SJSA1 (cell line): ENCODE results near the gene HDAC4. TPM values are rescaled to one million over a fixed set of nuclear protein-coding genes. Genes with fewer than 3 reads are reported as not detected.
A peak's percentile ranks its signal among the peaks of the same experiment; 100 is the strongest.

ENCODE experiments used
- DNase-seq, 2 experiments: peaks; one replicate each; pipeline ENCODE4 v3.0.0-alpha.2; 2015 to 2020; ENCODE audit warnings: low spot score in 2 of 2, low read depth in 1 of 2
- H3K27ac ChIP-seq: fragments of 250-450 bp; sonication (Bioruptor Pico); 2 replicates; pipeline ENCODE4 v1.5.1; 2020; ENCODE audit warnings: mild to moderate bottlenecking, moderate library complexity
- H3K27me3 ChIP-seq: fragments of 250-450 bp; sonication (Bioruptor Pico); replicated peaks from 2 replicates; pipeline ENCODE4 v1.5.1; 2020; ENCODE audit warnings: mild to moderate bottlenecking, moderate library complexity
- H3K36me3 ChIP-seq: fragments of 250-450 bp; sonication (Bioruptor Pico); 2 replicates; pipeline ENCODE4 v1.5.1; 2020; ENCODE audit warnings: mild to moderate bottlenecking
- H3K4me1 ChIP-seq: fragments of 250-450 bp; sonication (Bioruptor Pico); replicated peaks from 2 replicates; pipeline ENCODE4 v1.6.1; 2021; ENCODE audit warnings: mild to moderate bottlenecking
- H3K4me3 ChIP-seq: fragments of 250-450 bp; sonication (Bioruptor Pico); 2 replicates; pipeline ENCODE4 v1.5.1; 2020; ENCODE audit warnings: mild to moderate bottlenecking
- H3K9me3 ChIP-seq: fragments of 250-450 bp; sonication (Bioruptor Pico); replicated peaks from 2 replicates; pipeline ENCODE4 v1.5.1; 2020; ENCODE audit warnings: mild to moderate bottlenecking
- total RNA-seq: library from RNA; depleted of rRNA; stranded (reverse); fragments of >200 nt; shearing (Covaris generic); gene quantifications from 2 replicates; pipeline ENCODE4 v1.2.3, GENCODE V29; 2014

The HDAC4 gene
- total RNA-seq, 1 experiment from 2014 or later: 13.2 TPM

GRCh38 chr2:239260546-239261327 lies 140.1 kb downstream of the HDAC4 start:
- no peak overlapping the region for H3K27ac ChIP-seq

GRCh38 chr2:239259603-239260298 lies 141.1 kb downstream of the HDAC4 start:
- H3K4me1 ChIP-seq: peaks cover 37% of the 10 kb centered on the region
- H3K27ac ChIP-seq: no peak overlapping the region
- peak in 1 of 2 experiments; percentile 20 for DNase-seq
- no peaks in the 10 kb centered on the region for H3K9me3 ChIP-seq
- no peaks in the 10 kb centered on the region for H3K27me3 ChIP-seq
- H3K36me3 ChIP-seq: no peaks in the 10 kb centered on the region
- no peak overlapping the region for H3K4me3 ChIP-seq

More at GRCh38 chr2:239260546-239261327, 140.1 kb downstream of the HDAC4 start:
- DNase-seq: peak in 1 of 2 experiments; percentile 30
- no peaks in the 10 kb centered on the region for H3K36me3 ChIP-seq
- no peaks in the 10 kb centered on the region for H3K9me3 ChIP-seq
- H3K4me3 ChIP-seq: no peak overlapping the region
- peaks cover 46% of the 10 kb centered on the region for H3K4me1 ChIP-seq
- no peaks in the 10 kb centered on the region for H3K27me3 ChIP-seq

GRCh38 chr2:239259173-239259572 lies 141.6 kb downstream of the HDAC4 start:
- no peak for DNase-seq
- Histone ChIP-seq H3K4me3 (no peak overlapping the region), H3K27me3 (no peaks in the 10 kb centered on the region), H3K27ac (no peak overlapping the region), H3K4me1 (peaks cover 31% of the 10 kb centered on the region), H3K36me3 (no peaks in the 10 kb centered on the region), H3K9me3 (no peaks in the 10 kb centered on the region)

GRCh38 chr2:239258248-239258647 lies 142.6 kb downstream of the HDAC4 start:
- Histone ChIP-seq H3K36me3 (no peaks in the 10 kb centered on the region), H3K27ac (peak overlapping the region; percentile 70)
- DNase-seq: peak in 1 of 2 experiments; percentile 21

GRCh38 chr2:239257511-239257937 lies 143.3 kb downstream of the HDAC4 start:
- H3K9me3 ChIP-seq: no peaks in the 10 kb centered on the region
- no peak overlapping the region for H3K4me3 ChIP-seq
- no peaks in the 10 kb centered on the region for H3K36me3 ChIP-seq
- peak; percentile 67 to 85 for DNase-seq
- peak overlapping the region; percentile 70 for H3K27ac ChIP-seq
- H3K4me1 ChIP-seq: peaks cover 29% of the 10 kb centered on the region
- H3K27me3 ChIP-seq: no peaks in the 10 kb centered on the region

More at GRCh38 chr2:239258248-239258647, 142.6 kb downstream of the HDAC4 start:
- peaks cover 29% of the 10 kb centered on the region for H3K4me1 ChIP-seq
- no peaks in the 10 kb centered on the region for H3K9me3 ChIP-seq
- H3K4me3 ChIP-seq: no peak overlapping the region
- no peaks in the 10 kb centered on the region for H3K27me3 ChIP-seq

GRCh38 chr2:239256350-239256743 lies 144.5 kb downstream of the HDAC4 start:
- no peak for DNase-seq
- no peak overlapping the region for H3K27ac ChIP-seq
- H3K9me3 ChIP-seq: no peaks in the 10 kb centered on the region
- H3K36me3 ChIP-seq: no peaks in the 10 kb centered on the region
- no peaks in the 10 kb centered on the region for H3K27me3 ChIP-seq
- no peak overlapping the region for H3K4me3 ChIP-seq
- peaks cover 29% of the 10 kb centered on the region for H3K4me1 ChIP-seq

GRCh38 chr2:239255628-239256349 lies 145.0 kb downstream of the HDAC4 start:
- no peak for DNase-seq
- no peak overlapping the region for H3K4me3 ChIP-seq
- no peaks in the 10 kb centered on the region for H3K36me3 ChIP-seq
- no peaks in the 10 kb centered on the region for H3K9me3 ChIP-seq
- H3K27me3 ChIP-seq: no peaks in the 10 kb centered on the region
- no peak overlapping the region for H3K27ac ChIP-seq
- peaks cover 29% of the 10 kb centered on the region for H3K4me1 ChIP-seq

GRCh38 chr2:239255218-239255617 lies 145.6 kb downstream of the HDAC4 start:
- Histone ChIP-seq H3K36me3 (no peaks in the 10 kb centered on the region), H3K4me3 (no peak overlapping the region), H3K4me1 (peaks cover 29% of the 10 kb centered on the region), H3K27me3 (no peaks in the 10 kb centered on the region), H3K27ac (no peak overlapping the region), H3K9me3 (no peaks in the 10 kb centered on the region)
- DNase-seq: no peak

- H3K27me3 ChIP-seq: no peaks in the 10 kb centered on the region
- no peaks in the 10 kb centered on the region for H3K36me3 ChIP-seq
- DNase-seq: no peak
- no peaks in the 10 kb centered on the region for H3K9me3 ChIP-seq
- H3K4me1 ChIP-seq: peaks cover 27% of the 10 kb centered on the region
- H3K4me3 ChIP-seq: no peak overlapping the region
- H3K27ac ChIP-seq: no peak overlapping the region
These were observed 147.0 kb downstream of the HDAC4 start for GRCh38 chr2:239253701-239254436.

- H3K9me3 ChIP-seq: no peaks in the 10 kb centered on the region
- no peak overlapping the region for H3K27ac ChIP-seq
- peaks cover 25% of the 10 kb centered on the region for H3K4me1 ChIP-seq
- H3K27me3 ChIP-seq: no peaks in the 10 kb centered on the region
- no peak for DNase-seq
- H3K36me3 ChIP-seq: no peaks in the 10 kb centered on the region
- no peak overlapping the region for H3K4me3 ChIP-seq
These were observed 147.6 kb downstream of the HDAC4 start for GRCh38 chr2:239253264-239253663.

GRCh38 chr2:239252801-239253200 lies 148.0 kb downstream of the HDAC4 start:
- no peak for DNase-seq
- Histone ChIP-seq H3K27me3 (no peaks in the 10 kb centered on the region), H3K27ac (no peak overlapping the region), H3K4me3 (no peak overlapping the region), H3K4me1 (peaks cover 25% of the 10 kb centered on the region), H3K9me3 (no peaks in the 10 kb centered on the region), H3K36me3 (no peaks in the 10 kb centered on the region)

- DNase-seq: no peak
- H3K4me3 ChIP-seq: no peak overlapping the region
These were observed 148.4 kb downstream of the HDAC4 start for GRCh38 chr2:239252393-239252792.

GRCh38 chr2:239251971-239252370 lies 148.8 kb downstream of the HDAC4 start:
- Histone ChIP-seq H3K9me3 (no peaks in the 10 kb centered on the region), H3K4me1 (peaks cover 25% of the 10 kb centered on the region), H3K4me3 (no peak overlapping the region), H3K27me3 (no peaks in the 10 kb centered on the region), H3K36me3 (no peaks in the 10 kb centered on the region), H3K27ac (no peak overlapping the region)
- no peak for DNase-seq

More at GRCh38 chr2:239252393-239252792, 148.4 kb downstream of the HDAC4 start:
- no peak overlapping the region for H3K27ac ChIP-seq
- no peaks in the 10 kb centered on the region for H3K9me3 ChIP-seq
- peaks cover 25% of the 10 kb centered on the region for H3K4me1 ChIP-seq
- no peaks in the 10 kb centered on the region for H3K27me3 ChIP-seq
- H3K36me3 ChIP-seq: no peaks in the 10 kb centered on the region
